ENCODE measurements around the gene PTK6. TPM values are rescaled to one million over a fixed set of nuclear protein-coding genes. Genes with fewer than 3 reads are reported as not detected.

Gene PTK6
- polyA plus RNA-seq, 3 donors: 1.6 to 3.6 TPM; not detected in 1

DNA sequence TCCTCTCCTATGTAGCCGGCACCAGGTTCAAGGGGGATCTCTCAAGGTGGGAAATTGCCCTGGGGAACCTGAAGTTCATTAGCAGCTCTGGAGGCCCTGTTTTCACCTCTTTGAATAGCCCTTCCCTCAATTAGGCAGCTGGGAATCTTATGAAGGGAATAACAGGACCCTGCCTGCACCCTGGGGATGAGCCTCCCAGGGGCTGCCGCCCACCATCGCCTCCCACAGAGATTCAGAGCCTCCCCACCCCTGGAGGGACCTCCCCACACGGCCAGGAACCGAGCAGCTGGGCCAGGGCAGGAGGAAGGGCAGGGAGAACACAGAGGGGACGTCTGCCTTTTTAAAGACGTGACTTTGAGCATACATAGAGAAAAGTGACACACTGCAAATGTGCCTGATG is 33.7 kb downstream of the PTK6 start:
- 36 to 45% (median 41%) methylated on average over 7 of the region's 7 CpGs for WGBS, 3 donors
- no peak overlapping the region for H3K27ac ChIP-seq (ENCODE audit: low read depth, low read length)

DNA sequence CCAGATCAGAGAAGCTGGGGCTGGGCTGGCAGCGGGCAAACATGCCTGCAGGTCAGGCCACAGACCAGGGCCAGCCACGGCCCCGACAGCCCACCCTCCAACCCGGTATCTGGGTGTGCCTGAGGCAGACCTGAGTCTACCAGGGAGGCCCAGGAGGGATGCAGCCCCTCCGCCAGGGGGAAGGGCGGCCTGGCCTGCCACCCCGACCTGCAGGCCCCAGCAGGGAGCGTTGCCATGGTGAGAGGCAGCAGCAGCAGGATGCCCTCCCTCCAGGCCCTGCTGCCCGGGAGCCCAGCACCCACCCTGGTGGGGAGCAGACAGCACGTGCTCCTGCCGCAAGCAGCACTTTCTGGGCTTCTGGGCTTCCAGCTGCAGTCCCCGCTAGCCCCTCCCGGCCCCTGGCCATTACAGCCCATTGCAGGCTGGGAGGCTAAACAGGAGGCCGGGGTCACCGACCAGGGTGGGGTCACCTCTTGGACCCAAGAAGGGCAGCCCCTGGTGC is 34.5 kb downstream of the PTK6 start:
- 50 to 61% (median 59%) methylated on average over 15 of the region's 15 CpGs for WGBS, 3 donors
- H3K27ac ChIP-seq (ENCODE audit: low read depth, low read length): no peak overlapping the region

DNA sequence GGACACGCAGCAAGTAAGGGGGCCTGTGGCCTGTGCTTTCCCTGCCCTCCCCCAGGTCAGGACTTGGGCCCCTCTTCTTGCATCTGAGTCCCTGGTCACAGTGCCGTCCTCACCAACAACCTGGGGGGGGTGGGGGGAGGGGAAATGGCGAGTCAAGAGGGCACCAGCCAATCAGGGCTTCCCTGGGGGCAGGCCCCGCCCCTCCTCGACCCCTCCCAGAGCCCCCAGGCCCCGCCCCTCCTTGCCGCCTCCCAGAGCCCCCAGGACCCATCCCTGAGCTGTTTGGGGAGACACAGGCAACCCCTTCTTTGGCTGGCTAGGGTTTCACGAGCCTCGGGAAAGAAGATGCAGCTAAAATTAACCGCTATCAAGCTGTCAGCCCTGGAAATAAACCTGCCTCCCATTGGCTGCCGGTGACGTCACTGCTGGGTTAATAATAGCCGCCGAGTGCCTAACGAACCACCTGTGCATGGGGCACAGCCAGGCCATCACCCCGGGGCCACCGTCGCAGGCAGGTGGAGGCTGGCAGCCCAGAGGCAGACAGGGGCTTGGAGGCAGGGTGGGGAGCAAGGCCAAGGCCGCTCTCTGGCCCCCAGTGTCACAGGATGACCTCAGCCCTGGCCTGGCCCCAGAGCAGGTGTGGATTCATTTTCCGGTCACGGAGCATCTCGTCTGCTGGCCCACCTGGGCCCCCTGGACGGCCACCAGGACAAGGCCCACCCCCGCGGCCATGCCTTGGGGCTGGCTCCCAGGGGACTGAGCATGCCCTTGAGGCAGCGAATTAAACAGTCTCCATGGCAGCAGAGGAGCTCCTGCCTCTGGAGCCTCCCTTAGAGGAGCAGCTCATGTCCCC is 35.1 kb downstream of the PTK6 start:
- WGBS, 3 donors: 25 to 29% (median 27%) methylated on average over 26 of the region's 26 CpGs
- no peak overlapping the region for H3K27ac ChIP-seq (ENCODE audit: low read depth, low read length)

DNA sequence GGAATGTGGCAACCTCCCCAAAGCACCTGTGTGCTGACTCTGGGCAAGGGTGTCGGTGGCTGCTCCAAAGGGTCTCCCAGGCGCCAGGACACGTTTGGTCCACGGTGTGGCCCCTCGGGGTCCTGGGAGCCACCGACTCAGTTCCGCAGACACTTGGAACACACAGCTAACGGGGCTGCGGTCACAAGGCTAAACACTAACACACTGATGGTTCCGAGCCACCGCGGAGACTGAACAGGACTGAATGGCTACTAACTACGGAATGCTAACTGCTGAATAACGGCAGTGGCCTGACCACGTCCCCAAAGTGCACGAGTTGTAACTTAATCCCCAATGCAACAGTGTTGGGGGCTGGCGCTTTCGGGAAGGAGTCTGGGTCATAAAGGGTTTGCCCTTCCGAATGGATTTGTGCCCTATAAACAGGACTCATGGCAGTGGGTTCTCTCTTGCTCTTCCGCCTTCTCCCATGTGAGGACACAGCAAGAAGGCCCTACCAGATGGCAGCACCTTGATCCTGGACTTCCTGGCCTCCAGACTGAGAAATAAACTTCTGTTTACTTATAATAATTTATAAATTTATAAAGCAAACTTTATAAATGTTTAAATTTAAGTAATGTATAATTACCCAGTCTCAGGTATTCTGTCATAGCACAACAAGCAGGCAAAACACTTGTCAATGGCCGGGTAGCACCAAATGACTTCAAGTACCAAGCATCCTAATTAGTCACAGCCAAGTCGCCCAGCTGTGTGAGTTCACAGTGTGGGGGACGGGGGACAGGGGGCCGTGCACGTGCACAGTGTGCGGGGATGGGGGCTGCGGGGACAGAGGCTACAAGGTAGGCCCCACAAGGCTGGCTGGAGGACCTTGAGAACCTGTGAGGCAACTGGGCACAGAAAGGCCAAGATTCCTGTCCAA is 36.0 kb downstream of the PTK6 start:
- WGBS, 3 donors: 77 to 83% (median 82%) methylated on average over 27 of the region's 27 CpGs
- H3K27ac ChIP-seq (ENCODE audit: low read depth, low read length): no peak overlapping the region

DNA sequence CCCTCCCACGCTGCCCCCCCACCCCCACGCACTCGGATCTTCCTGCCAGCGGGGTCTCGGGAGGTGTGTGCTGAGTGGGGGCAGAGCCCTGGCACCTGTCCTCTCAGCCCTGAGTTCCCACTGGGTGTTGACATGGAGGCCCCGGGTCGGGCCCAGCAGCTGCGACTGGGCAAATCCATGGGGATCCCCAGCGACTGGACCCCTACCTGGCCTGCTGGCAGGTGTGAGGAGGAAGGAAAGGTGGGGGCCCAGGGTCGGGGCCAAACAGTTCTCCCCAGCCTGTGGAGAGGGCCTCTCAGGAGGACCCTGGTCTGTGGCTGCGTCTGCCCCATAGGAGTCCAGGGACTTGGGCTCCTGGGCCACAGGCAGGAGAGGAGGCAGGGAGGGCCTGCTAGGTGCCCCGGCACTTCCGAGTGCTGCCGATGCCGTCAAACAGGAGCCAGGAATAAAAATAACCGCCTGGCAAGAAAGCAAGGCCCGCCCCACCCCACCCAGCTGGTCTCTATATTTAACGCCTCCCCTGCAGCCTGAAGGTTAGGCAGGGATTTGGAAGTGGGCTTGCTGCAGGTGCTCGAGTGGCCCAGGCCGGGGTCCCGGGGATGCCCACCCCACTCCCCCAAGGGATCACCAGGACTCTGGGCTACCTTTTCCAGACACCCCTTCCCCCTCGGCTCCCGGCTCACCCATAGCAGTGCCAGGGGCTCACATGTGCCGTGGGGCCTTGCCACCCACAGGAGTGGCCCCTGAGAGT is 36.9 kb downstream of the PTK6 start:
- H3K27ac ChIP-seq (ENCODE audit: low read depth, low read length): no peak overlapping the region
- 82 to 92% (median 82%) methylated on average over 24 of the region's 24 CpGs for WGBS, 3 donors

DNA sequence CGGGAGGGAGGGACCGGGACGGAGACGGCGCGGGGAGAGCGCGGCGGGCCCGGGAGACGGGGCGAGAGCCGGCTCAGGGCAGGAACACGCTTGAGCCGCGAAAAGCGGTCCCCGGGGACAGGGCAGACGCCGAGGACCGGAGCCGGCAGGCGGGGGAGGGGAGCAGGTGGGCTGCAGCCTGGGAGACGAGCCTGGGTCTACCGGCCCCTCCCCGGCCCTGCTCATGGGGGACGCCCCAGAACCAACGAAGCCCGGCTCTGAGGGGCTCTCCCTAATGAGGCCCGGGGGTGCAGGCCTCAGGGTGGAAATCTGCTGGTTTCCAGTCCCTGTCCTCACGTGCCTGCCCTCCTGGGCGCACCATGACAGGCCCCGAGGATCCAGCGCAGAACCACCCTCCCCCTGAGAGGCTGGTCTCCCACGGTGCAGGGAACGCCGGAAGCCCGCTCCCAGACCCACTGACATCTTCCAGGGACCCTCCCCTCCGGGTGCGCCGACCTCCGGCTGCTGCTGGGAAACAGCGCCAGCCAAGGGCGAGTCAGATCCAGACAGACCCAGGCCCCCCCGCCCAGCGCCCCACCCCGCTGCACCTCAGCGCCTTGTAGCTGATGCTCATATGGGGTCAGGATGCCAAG is 37.7 kb downstream of the PTK6 start:
- WGBS, 3 donors: 8 to 21% (median 9%) methylated on average over 33 to 48 of the region's 48 CpGs
- H3K27ac ChIP-seq (ENCODE audit: low read depth, low read length): no peak overlapping the region

DNA sequence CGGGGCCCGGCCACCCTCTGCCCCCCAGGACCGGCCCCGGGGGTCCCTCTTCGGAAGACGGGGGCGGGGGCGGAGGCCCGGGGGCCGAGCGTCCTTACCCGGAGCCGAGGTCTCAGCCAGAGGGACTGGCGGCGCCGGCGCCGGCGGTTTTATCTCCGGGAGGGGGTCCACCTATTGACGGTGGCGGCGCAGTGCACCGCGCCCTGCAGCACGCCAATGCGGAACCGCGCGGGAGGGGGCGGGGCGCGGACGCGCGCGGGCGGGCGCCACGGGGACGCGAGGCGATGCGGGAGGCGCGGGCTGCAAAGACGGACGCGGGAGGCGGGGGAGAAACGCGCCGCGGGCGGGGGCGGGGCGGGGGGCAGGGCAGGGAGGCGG is 38.2 kb downstream of the PTK6 start, which contains the start of gene EEF1A2:
TSS of gene EEF1A2 (minus strand) at position 124 of the 378 bp plus-strand sequence. CDS start 1,320 bp downstream, outside the sequence.
- H3K27ac ChIP-seq (ENCODE audit: low read depth, low read length): no peak within 1 kb of the TSS
- WGBS, 3 donors: 1 to 2% (median 1%) methylated on average over 22 to 56 of the region's 58 CpGs

DNA sequence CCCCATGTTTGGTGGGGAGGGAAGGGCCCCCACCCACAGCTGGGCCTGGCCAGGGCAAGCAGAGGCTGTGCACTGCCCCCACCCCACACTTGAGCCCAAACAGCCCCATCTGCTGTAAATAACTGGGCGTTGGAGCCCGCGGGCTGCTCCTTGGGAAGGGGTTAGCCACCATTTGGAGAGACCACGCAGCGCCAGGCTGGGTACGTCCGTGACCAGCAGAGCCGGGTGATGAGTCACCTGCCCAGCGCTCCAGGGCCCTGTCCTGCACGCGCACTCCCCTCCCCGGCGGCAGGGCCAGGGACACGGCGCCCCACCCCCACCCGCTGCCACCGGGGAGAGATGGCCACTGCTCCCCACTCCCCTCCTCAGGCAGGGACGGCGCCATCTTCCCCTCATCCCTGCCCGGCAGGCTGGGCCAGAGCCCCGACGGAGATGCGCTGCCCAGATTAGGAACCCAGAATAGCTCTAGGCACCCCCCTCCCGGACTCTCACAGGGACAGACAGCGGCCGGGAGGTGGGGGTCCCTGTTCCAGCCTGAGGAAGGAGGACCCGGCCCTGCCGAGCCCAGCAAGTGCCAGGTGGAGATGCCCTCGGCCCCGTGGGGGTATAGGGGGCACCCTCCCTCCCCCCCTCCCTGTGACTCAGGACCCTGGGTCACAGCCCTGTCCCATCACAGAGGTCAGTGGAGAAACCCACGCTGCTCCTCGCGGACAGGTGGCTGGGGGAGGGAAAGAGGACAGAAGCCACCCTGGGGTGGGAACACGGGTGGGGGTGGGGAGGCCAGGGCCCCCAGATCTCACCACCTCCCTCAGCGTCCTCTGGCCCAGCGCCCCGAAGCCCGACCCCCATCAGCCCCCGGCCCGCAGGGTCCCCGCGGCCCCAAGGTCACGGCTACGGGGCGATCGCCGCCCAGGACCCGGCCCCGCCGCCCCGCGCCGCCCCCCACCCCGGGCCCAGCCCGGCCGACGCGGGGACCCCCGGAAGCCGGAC is 38.9 kb downstream of the PTK6 start:
- no peak overlapping the region for H3K27ac ChIP-seq (ENCODE audit: low read depth, low read length)
- 6 to 11% (median 9%) methylated on average over 41 to 59 of the region's 60 CpGs for WGBS, 3 donors

DNA sequence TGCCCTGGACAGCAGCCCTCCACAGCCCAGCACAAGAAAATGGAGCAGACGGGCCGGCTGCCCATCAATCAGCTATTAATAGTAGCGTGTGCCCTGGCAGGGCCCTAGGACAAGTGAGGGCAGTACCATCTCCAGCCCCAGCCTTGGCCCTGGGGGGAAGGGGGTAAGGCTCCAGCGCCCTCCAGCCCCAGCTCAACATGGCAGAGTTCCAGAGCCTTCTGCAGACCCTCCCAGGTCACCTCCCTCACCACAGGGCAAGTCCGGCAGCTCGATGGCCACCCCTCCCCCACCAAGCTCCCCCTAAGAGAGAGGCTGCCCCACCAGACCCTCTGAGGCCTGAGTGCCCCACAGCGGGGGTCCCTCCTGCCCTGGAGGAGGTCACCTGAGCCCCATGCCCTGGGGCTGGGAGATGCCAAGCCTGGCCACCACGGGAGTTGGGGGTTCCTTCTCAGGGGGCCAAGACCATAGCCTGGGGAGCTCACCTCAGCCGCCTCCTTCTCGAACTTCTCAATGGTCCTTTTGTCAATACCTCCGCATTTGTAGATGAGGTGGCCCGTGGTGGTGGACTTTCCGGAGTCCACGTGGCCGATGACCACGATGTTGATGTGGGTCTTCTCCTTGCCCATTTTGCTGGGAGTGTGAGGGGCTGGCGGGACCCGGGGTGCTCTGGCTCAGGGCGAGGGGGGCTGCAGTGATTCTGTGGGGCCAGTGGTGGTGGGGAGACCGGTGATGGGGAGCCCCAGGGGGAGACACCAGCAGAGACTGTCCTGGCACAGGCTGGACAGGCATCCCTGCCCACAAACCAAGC is 39.8 kb downstream of the PTK6 start:
- no peak overlapping the region for H3K27ac ChIP-seq (ENCODE audit: low read depth, low read length)
- 57 to 70% (median 65%) methylated on average over 20 of the region's 20 CpGs for WGBS, 3 donors

DNA sequence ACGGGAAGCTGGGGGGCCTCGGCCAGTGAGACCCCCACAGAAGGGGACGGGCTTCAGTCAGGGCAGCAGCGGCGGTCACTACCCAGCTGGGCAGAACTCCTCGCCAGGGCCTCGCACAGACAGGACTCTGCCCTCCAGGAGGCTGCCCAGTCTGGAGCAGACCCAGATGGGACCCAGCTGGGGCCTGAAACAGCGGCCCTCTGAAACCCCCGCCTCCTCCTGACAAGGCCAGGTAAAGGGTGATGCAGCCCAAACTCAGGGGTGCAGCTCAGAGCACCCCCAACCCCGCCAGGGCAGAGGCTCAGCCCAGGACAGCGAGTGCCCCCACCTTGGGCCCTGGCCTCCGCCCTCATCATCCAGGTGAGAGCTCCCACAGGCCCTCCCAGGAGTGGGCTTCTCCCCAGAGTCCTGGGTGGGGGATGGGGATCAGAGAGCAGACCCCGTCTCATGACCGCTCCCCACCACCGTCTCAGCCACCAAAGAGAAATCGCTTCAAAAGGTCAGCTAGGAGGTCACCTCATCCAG is 40.5 kb downstream of the PTK6 start:
- 60 to 75% (median 64%) methylated on average over 11 to 16 of the region's 16 CpGs for WGBS, 3 donors
- no peak overlapping the region for H3K27ac ChIP-seq (ENCODE audit: low read depth, low read length)

DNA sequence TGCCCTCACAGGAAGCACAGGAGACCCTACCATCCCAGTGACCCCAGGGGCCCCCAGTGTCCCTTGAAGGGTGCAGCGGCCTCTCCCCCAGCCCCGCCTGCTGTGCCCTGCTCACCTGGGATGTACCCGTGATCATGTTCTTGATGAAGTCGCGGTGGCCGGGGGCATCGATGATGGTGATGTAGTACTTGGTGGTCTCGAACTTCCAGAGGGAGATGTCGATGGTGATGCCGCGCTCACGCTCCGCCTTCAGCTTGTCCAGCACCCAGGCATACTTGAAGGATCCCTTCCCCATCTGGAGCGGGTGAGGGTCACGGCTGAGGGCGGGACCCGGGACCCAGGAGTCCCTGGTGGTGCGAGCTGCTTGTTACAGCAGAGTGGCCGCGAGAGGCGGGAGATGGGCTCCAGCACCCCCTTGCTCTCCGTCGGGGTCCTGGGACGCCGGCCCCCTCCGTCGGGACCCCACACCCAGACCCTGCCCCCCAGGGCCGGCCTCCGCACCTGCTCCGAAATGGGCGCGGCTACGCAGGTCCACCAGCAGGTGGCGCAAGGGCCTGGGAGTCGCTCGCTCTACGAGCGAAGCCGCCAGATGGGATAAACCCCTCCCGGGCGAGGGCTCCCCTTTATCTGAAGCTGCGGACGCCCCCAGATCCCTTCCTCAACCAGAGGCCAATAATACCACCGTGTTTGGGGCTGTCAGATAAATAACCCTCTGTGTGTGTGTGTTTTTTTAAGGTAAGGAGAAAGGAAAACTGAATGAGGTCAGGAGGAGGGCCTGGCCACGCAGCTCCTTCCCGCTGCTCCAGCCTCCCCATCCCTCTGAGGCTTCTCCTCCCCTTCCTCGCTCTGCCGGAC is 41.2 kb downstream of the PTK6 start:
- H3K27ac ChIP-seq (ENCODE audit: low read depth, low read length): no peak overlapping the region
- 20 to 25% (median 23%) methylated on average over 45 to 48 of the region's 48 CpGs for WGBS, 3 donors

DNA sequence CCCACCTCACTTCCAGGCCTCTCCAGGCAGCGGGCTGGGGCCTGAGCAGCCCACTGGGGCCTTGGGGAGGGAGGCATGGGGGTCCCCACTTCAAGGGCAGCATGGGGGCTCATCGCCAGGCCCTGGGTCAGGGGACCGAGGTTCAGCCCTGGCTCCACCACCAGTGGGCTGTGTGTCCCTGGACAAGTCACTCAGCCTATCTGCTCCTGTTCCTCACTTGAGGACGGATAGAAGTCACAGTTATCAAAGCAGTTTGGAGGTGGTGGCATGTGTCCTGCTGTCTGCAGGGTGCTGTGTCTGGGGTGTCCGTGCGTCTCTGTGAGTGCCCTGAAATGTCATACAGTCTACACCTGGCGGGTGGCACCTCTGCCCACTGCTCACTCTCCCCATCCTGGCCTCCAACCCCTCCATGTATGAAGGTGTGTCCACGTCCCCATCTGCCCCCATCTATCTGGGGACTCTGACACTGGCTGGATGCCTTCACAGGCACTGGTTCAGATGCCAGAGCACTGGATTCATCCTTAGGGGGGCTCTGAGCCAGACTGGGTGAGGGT is 41.9 kb downstream of the PTK6 start:
- 75 to 88% (median 82%) methylated on average over 7 to 8 of the region's 8 CpGs for WGBS, 3 donors
- no peak overlapping the region for H3K27ac ChIP-seq (ENCODE audit: low read depth, low read length)

DNA sequence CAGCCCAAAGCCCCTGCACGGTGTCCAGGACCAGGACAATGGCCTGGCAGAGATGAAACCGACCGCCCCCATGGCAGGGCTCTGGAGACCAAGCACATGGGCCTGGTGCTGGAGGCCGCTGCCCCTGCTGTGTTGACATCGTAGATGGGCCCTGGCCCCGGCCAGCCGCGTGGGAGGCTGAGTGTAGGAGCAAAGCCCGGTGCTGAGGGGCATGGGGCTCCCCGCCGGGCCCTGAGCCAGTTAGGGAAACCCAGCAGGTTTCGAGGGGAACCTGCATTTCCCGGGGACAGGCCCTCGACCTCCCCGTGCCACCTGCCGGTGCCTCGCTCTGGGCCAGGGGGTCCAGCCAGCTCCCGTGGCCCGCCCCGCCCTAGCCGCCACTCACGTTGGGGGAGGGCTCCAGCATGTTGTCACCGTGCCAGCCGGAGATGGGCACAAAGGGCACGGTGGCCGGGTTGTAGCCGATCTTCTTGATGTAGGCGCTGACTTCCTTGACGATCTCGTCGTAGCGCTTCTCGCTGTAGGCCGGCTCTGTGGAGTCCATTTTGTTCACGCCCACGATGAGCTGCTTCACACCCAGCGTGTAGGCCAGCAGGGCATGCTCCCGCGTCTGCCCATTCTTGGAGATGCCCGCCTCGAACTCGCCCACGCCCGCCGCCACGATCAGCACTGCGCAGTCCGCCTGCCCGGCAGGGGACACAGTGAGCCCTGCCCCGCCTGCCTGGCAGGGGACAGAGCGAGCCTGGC is 42.6 kb downstream of the PTK6 start:
- WGBS, 3 donors: 84 to 86% (median 85%) methylated on average over 45 to 51 of the region's 51 CpGs
- no peak overlapping the region for H3K27ac ChIP-seq (ENCODE audit: low read depth, low read length)

DNA sequence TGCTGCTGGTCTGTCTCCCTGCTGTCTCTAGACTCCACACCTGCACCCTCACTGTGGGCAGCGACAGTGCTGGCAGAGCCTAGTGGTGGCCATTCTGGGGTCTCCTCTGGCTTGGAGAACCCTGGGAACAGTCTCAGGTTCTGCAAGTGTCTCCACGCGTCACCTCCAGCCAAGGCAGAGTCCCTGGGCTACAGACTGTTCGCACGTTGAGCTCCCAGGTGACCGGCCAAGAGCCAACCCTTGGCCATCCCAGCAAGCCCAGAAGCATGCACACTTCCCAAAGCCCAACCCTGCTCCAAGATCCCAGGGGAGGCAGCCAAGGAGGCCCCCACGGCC is 43.1 kb downstream of the PTK6 start:
- H3K27ac ChIP-seq (ENCODE audit: low read depth, low read length): no peak overlapping the region
- WGBS, 3 donors: 70 to 86% (median 77%) methylated on average over 7 of the region's 7 CpGs

All from adipose tissue (tissue), 3 donors.